Neural progenitor cell (in vitro differentiated cells): Measurements from ENCODE around the gene NFKBIE. TPM values are rescaled to one million over a fixed set of nuclear protein-coding genes. Genes with fewer than 3 reads are reported as not detected.
A peak's percentile ranks its signal among the peaks of the same experiment; 100 is the strongest.

Source experiments
- DNase-seq: peaks from one replicate; pipeline ENCODE4 v3.0.0-alpha.2; 2016; ENCODE audit warnings: low spot score
- H2AFZ ChIP-seq: fragments of 200-600 bp; sonication (generic); replicated peaks from 2 replicates; pipeline ENCODE4 v1.6.1; 2016; ENCODE audit warnings: antibody characterized with exemption
- H3F3A ChIP-seq: fragments of 200-600 bp; sonication (generic); 2 replicates; pipeline ENCODE4 v1.6.1; 2016; ENCODE audit warnings: antibody characterized with exemption, low read depth
- H3K27ac ChIP-seq: fragments of 200-600 bp; sonication (generic); 2 replicates; pipeline ENCODE4 v1.5.1; 2016; ENCODE audit warnings: mild to moderate bottlenecking
- H3K27me3 ChIP-seq: fragments of 200-600 bp; sonication (generic); 2 replicates; pipeline ENCODE4 v1.6.1; 2016; ENCODE audit warnings: mild to moderate bottlenecking, moderate library complexity
- H3K36me3 ChIP-seq: fragments of 200-600 bp; sonication (generic); 2 replicates; pipeline ENCODE4 v1.5.1; 2016
- H3K4me1 ChIP-seq: fragments of 200-600 bp; sonication (generic); 2 replicates; pipeline ENCODE4 v1.6.1; 2016; ENCODE audit warnings: mixed run types
- H3K4me2 ChIP-seq: fragments of 200-600 bp; sonication (generic); 2 replicates; pipeline ENCODE4 v1.6.1; 2016
- H3K4me3 ChIP-seq: fragments of 200-600 bp; sonication (generic); 2 replicates; pipeline ENCODE4 v1.5.1; 2016
- H3K79me2 ChIP-seq: fragments of 200-600 bp; sonication (generic); 2 replicates; pipeline ENCODE4 v1.6.1; 2016; ENCODE audit warnings: low read depth
- H3K9ac ChIP-seq: fragments of 200-600 bp; sonication (generic); 2 replicates; pipeline ENCODE4 v1.6.1; 2016
- H3K9me3 ChIP-seq: fragments of 200-600 bp; sonication (generic); 2 replicates; pipeline ENCODE4 v1.5.1; 2016; ENCODE audit warnings: low read depth
- H4K20me1 ChIP-seq: fragments of 200-600 bp; sonication (generic); 2 replicates; pipeline ENCODE4 v1.6.1; 2016; ENCODE audit warnings: low read depth
- H3K27ac Mint-ChIP-seq: 3 replicates; pipeline ENCODE4 v1.8.0; 2021; ENCODE audit warnings: mixed read lengths
- H3K27me3 Mint-ChIP-seq: 2 replicates; pipeline ENCODE4 v1.8.0; 2022; ENCODE audit warnings: low read depth, mild to moderate bottlenecking, inconsistent platforms, moderate library complexity, mixed read lengths; ENCODE audit not compliant: insufficient read depth
- H3K36me3 Mint-ChIP-seq: 3 replicates; pipeline ENCODE4 v1.8.0; 2021; ENCODE audit warnings: mixed read lengths
- H3K4me1 Mint-ChIP-seq: 3 replicates; pipeline ENCODE4 v1.8.0; 2021; ENCODE audit warnings: mixed read lengths
- H3K4me3 Mint-ChIP-seq: 3 replicates; pipeline ENCODE4 v1.8.0; 2021; ENCODE audit warnings: mild to moderate bottlenecking, moderate library complexity, mixed read lengths
- H3K9me3 Mint-ChIP-seq: 3 replicates; pipeline ENCODE4 v1.8.0; 2020; ENCODE audit warnings: mixed read lengths
- EZH2 ChIP-seq: fragments of 200-600 bp; sonication (generic); IDR thresholded peaks from 2 replicates; pipeline ENCODE4 v1.6.1; 2017; ENCODE audit warnings: antibody characterized with exemption, mild to moderate bottlenecking, moderate library complexity
- EZH2phosphoT487 ChIP-seq: fragments of 200-600 bp; sonication (generic); IDR thresholded peaks from 2 replicates; pipeline ENCODE4 v1.6.1; 2017; ENCODE audit warnings: antibody characterized with exemption
- total RNA-seq: library from RNA; depleted of rRNA; stranded (reverse); fragments of >200 nt; gene quantifications from 2 replicates; pipeline ENCODE4 v1.2.3, GENCODE V29; 2015; ENCODE audit warnings: low replicate concordance
- TF ChIP-seq, protein P1 (sequence below): fragments of 200-600 bp; sonication (generic); IDR thresholded peaks from 2 replicates; pipeline ENCODE4 v1.5.1; 2017; ENCODE audit warnings: antibody characterized with exemption, mild to moderate bottlenecking

NFKBIE gene
- total RNA-seq, 1 donor from 2014 or later = 5.1 TPM

DNA sequence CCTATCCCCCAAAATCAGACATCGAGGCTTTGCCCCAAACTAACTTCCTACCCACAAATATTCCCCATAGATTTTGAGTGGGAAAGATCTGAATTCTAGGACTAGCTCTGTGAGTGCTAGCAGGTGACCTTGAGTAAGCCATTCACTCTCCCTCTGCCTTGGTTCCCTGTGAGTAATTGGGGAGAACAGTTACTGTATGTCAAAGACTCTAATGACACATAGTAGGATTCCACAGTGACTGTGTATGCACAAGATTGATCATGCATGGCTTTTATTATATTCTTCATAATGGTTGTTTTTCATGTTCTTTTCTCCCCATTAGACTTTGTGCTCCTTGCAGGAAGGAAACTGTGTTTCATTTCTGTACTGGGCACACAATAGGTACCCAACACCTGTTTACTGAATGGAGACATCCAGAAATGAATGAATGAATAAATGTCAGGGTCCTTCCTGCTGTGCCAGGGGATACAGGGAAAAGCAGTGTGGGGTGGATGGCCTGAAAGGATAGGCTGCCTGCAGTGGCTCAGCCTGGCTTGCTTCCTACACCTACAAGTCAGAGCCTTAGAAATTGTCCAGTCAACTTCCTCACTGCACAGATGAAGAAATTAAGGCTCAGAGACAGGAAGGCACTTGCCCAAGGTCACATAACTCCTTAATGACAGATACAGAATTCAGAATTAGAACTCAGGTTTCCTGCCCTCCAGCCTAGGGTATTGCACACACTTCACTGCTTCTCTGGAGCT, 4.0 kb upstream of the NFKBIE start:
- peaks cover 34% of the 10 kb centered on the region for H3K4me1 ChIP-seq
- DNase-seq = no peak
- H3K4me1 Mint-ChIP-seq = peaks cover 55% of the 10 kb centered on the region
- H3K27ac Mint-ChIP-seq = peak overlapping the region; percentile 67
- no peak overlapping the region for H3K9ac ChIP-seq
- H3K4me2 ChIP-seq = peak overlapping the region; percentile 91
- peaks cover 6% of the 10 kb centered on the region for H3K79me2 ChIP-seq
- H3F3A ChIP-seq = peaks cover 28% of the 10 kb centered on the region
- H3K27me3 Mint-ChIP-seq = peaks cover 6% of the 10 kb centered on the region
- H3K36me3 Mint-ChIP-seq = peaks cover 2% of the 10 kb centered on the region
- H4K20me1 ChIP-seq = peaks cover 3% of the 10 kb centered on the region
- no peak overlapping the region for H3K4me3 ChIP-seq
- TF ChIP-seq EZH2phosphoT487 = no peak
- TF ChIP-seq, protein P1, sequence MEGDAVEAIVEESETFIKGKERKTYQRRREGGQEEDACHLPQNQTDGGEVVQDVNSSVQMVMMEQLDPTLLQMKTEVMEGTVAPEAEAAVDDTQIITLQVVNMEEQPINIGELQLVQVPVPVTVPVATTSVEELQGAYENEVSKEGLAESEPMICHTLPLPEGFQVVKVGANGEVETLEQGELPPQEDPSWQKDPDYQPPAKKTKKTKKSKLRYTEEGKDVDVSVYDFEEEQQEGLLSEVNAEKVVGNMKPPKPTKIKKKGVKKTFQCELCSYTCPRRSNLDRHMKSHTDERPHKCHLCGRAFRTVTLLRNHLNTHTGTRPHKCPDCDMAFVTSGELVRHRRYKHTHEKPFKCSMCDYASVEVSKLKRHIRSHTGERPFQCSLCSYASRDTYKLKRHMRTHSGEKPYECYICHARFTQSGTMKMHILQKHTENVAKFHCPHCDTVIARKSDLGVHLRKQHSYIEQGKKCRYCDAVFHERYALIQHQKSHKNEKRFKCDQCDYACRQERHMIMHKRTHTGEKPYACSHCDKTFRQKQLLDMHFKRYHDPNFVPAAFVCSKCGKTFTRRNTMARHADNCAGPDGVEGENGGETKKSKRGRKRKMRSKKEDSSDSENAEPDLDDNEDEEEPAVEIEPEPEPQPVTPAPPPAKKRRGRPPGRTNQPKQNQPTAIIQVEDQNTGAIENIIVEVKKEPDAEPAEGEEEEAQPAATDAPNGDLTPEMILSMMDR = no peak
- TF ChIP-seq EZH2 = no peak
- H3K36me3 ChIP-seq = no peaks in the 10 kb centered on the region
- H3K4me3 Mint-ChIP-seq = peak overlapping the region; percentile 89
- no peak overlapping the region for H2AFZ ChIP-seq
- H3K27me3 ChIP-seq = peaks cover 20% of the 10 kb centered on the region
- no peak overlapping the region for H3K27ac ChIP-seq
- no peaks in the 10 kb centered on the region for H3K9me3 Mint-ChIP-seq
- no peaks in the 10 kb centered on the region for H3K9me3 ChIP-seq

DNA sequence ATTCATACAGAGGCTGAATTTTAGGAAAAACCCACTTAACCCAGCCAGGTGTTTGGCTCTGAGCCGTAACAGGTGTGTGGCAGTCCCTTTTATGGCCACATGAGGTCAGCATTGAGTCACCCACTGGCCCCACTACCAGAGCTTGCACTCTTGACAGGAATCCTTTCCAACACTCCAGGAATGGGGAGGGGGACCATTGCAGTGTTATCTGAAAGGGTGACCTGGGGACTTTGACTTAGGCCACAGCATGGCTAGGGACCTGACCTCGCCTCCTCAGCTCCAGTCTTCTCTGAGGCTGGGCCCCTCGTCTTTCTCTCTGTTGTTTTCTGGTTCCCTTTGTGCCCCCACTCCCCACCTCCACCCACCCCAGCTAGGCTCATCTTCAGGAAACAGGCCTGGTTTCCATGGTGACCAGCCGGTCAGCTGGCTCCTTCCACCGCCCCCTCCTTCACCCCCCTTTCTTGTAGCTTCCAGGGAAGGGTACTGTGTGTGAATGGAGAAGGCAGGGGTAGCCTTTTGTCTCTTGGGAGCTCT, 2.8 kb upstream of the NFKBIE start:
- H2AFZ ChIP-seq = peak overlapping the region; percentile 52

DNA sequence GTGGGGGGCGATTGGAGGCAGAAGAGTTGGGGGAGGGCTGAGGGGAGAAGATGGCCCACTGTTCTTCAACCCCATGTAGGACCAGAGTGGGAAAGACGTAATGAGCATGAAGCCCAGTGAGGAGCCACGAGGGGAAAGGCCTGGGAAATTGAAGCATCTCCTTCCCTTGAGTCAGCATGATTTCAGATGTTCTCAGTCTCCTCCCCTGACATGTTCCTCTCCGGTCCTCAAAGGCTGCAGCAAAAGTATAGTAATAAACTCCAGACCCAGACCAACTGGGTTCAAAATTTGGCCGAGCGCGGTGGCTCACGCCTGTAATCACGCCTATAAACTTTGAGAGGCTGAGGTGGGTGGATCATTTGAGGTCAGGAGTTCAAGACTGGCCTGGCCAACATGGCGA, 1.9 kb upstream of the NFKBIE start:
- peaks cover 47% of the 10 kb centered on the region for H3K4me1 ChIP-seq
- Mint-ChIP-seq H3K27ac (no peak overlapping the region), H3K36me3 (no peaks in the 10 kb centered on the region), H3K9me3 (no peaks in the 10 kb centered on the region), H3K4me3 (peak overlapping the region; percentile 89), H3K4me1 (peaks cover 69% of the 10 kb centered on the region), H3K27me3 (peaks cover 2% of the 10 kb centered on the region)
- DNase-seq = no peak
- H3K79me2 ChIP-seq = peaks cover 14% of the 10 kb centered on the region
- peaks cover 28% of the 10 kb centered on the region for H3F3A ChIP-seq
- no peak overlapping the region for H3K9ac ChIP-seq
- H3K27me3 ChIP-seq = peaks cover 19% of the 10 kb centered on the region
- no peak overlapping the region for H3K4me3 ChIP-seq
- TF ChIP-seq, protein P1 = no peak
- H3K4me2 ChIP-seq = no peak overlapping the region
- no peak overlapping the region for H2AFZ ChIP-seq
- peaks cover 10% of the 10 kb centered on the region for H4K20me1 ChIP-seq
- H3K9me3 ChIP-seq = no peaks in the 10 kb centered on the region
- no peaks in the 10 kb centered on the region for H3K36me3 ChIP-seq
- H3K27ac ChIP-seq = no peak overlapping the region

More for the DNA sequence above, 2.8 kb upstream of the NFKBIE start:
- TF ChIP-seq, protein P1 = peak; percentile 93
- TF ChIP-seq EZH2 (no peak), EZH2phosphoT487 (no peak)
- H3K4me1 ChIP-seq = peaks cover 46% of the 10 kb centered on the region
- Mint-ChIP-seq H3K4me3 (peak overlapping the region; percentile 89), H3K36me3 (no peaks in the 10 kb centered on the region), H3K27ac (peak overlapping the region; percentile 67), H3K9me3 (no peaks in the 10 kb centered on the region), H3K27me3 (peaks cover 2% of the 10 kb centered on the region), H3K4me1 (peaks cover 64% of the 10 kb centered on the region)
- peaks cover 28% of the 10 kb centered on the region for H3F3A ChIP-seq
- H3K36me3 ChIP-seq = no peaks in the 10 kb centered on the region
- peak overlapping the region; percentile 34 for H3K4me3 ChIP-seq
- H3K9me3 ChIP-seq = no peaks in the 10 kb centered on the region
- peaks cover 19% of the 10 kb centered on the region for H3K27me3 ChIP-seq
- peak overlapping the region; percentile 77 for H3K4me2 ChIP-seq
- H3K27ac ChIP-seq = no peak overlapping the region
- H3K9ac ChIP-seq = no peak overlapping the region
- H3K79me2 ChIP-seq = peaks cover 14% of the 10 kb centered on the region
- H4K20me1 ChIP-seq = peaks cover 10% of the 10 kb centered on the region
- DNase-seq = peak; percentile 87
